Endodermal cell (in vitro differentiated cells): ENCODE measurements around the gene NR2F2. TPM values are rescaled to one million over a fixed set of nuclear protein-coding genes. Genes with fewer than 3 reads are reported as not detected.

Source experiments
- DNase-seq: peaks from one replicate; pipeline ENCODE4 v3.0.0-alpha.2; 2017
- H3K27ac ChIP-seq: 2 replicates; pipeline ENCODE4 v1.5.1; 2013; ENCODE audit warnings: mild to moderate bottlenecking, low read depth, low read length, moderate library complexity
- H3K27me3 ChIP-seq: 2 replicates; pipeline ENCODE4 v1.6.1; 2013; ENCODE audit warnings: mild to moderate bottlenecking, low read length, moderate library complexity; ENCODE audit not compliant: insufficient read depth, control insufficient read depth, poor library complexity, severe bottlenecking
- H3K36me3 ChIP-seq: 2 replicates; pipeline ENCODE4 v1.7.0; 2013; ENCODE audit warnings: mild to moderate bottlenecking, low read length, moderate library complexity; ENCODE audit not compliant: control insufficient read depth, insufficient read depth
- H3K4me1 ChIP-seq: one replicate; pipeline ENCODE4 v1.7.0; 2013; ENCODE audit warnings: low read length; ENCODE audit not compliant: control insufficient read depth, insufficient read depth
- H3K4me3 ChIP-seq: 2 replicates; pipeline ENCODE4 v1.5.1; 2013; ENCODE audit warnings: mild to moderate bottlenecking, low read length, moderate library complexity
- H3K9ac ChIP-seq: 2 replicates; pipeline ENCODE4 v1.6.1; 2013; ENCODE audit warnings: mild to moderate bottlenecking, low read length, moderate library complexity; ENCODE audit not compliant: poor library complexity, severe bottlenecking; ENCODE audit errors: extremely low read depth
- H3K9me3 ChIP-seq: 2 replicates; pipeline ENCODE4 v1.6.1; 2013; ENCODE audit warnings: mild to moderate bottlenecking, low read length, moderate library complexity; ENCODE audit not compliant: control insufficient read depth
- H3K27ac Mint-ChIP-seq: 2 replicates; pipeline ENCODE4 v1.8.0; 2020; ENCODE audit warnings: mixed read lengths
- H3K27me3 Mint-ChIP-seq: 2 replicates; pipeline ENCODE4 v1.8.0; 2021; ENCODE audit warnings: mild to moderate bottlenecking, mixed read lengths; ENCODE audit not compliant: insufficient read depth
- H3K36me3 Mint-ChIP-seq: 2 replicates; pipeline ENCODE4 v1.8.0; 2020; ENCODE audit warnings: low read depth, mixed read lengths
- H3K4me1 Mint-ChIP-seq: 2 replicates; pipeline ENCODE4 v1.8.0; 2020; ENCODE audit warnings: mixed read lengths
- H3K4me3 Mint-ChIP-seq: 2 replicates; pipeline ENCODE4 v1.8.0; 2020; ENCODE audit warnings: mild to moderate bottlenecking, moderate library complexity, mixed read lengths
- H3K9me3 Mint-ChIP-seq: 2 replicates; pipeline ENCODE4 v1.8.0; 2020; ENCODE audit warnings: mild to moderate bottlenecking, mixed read lengths
- CTCF ChIP-seq: fragments of 200-600 bp; sonication (generic); conservative IDR thresholded peaks from 2 replicates; pipeline ENCODE4 v1.5.0; 2021; ENCODE audit warnings: antibody characterized with exemption, mild to moderate bottlenecking
- WGBS, 2 experiments: methylation state at CpG; one replicate each; pipeline versions ENCODE4 v1.1.5 to v1.1.7; 2013; ENCODE audit warnings: missing lambda C conversion rate in 2 of 2, mixed read lengths in 1 of 2; ENCODE audit not compliant: insufficient coverage in 1 of 2, insufficient read length in 1 of 2; 5-methylcytosine and 5-hydroxymethylcytosine counted together
- total RNA-seq, 2 donors: library from RNA; stranded (reverse); fragmentation: NEBNext Ultra II Directional in 1 of 2; extraction: Animal tissue kit (Norgen Biotek cat#: 25700) in 1 of 2; gene quantifications; 2 replicates in 1 of 2; 3 replicates in 1 of 2; pipeline ENCODE4 v1.2.1, GENCODE V29; 2021

NR2F2 gene
- total RNA-seq, 2 donors from 2014 or later: 0.73 to 3.3 TPM

GRCh38 chr15:96316953-96317629, 13.4 kb upstream of the NR2F2 start:
- H3K27ac Mint-ChIP-seq: no peak overlapping the region
- no peaks in the 10 kb centered on the region for H3K36me3 Mint-ChIP-seq
- DNase-seq: no peak
- Histone ChIP-seq H3K9me3 (no peaks in the 10 kb centered on the region), H3K27me3 (peaks cover 47% of the 10 kb centered on the region), H3K4me1 (no peaks in the 10 kb centered on the region), H3K36me3 (no peaks in the 10 kb centered on the region), H3K9ac (no peak overlapping the region), H3K27ac (no peak overlapping the region), H3K4me3 (no peak overlapping the region)
- no peak for TF ChIP-seq CTCF
- H3K4me3 Mint-ChIP-seq: no peak overlapping the region
- H3K9me3 Mint-ChIP-seq: no peaks in the 10 kb centered on the region
- peaks cover 18% of the 10 kb centered on the region for H3K4me1 Mint-ChIP-seq
- peaks cover 84% of the 10 kb centered on the region for H3K27me3 Mint-ChIP-seq
- 22 to 41% methylated on average over 1 to 2 of the region's 2 CpGs for WGBS, 2 experiments

GRCh38 chr15:96320107-96320506, 10.4 kb upstream of the NR2F2 start:
- Histone ChIP-seq H3K36me3 (no peaks in the 10 kb centered on the region), H3K4me1 (no peaks in the 10 kb centered on the region), H3K9me3 (no peaks in the 10 kb centered on the region), H3K4me3 (no peak overlapping the region), H3K9ac (no peak overlapping the region), H3K27ac (no peak overlapping the region), H3K27me3 (peaks cover 77% of the 10 kb centered on the region)
- H3K9me3 Mint-ChIP-seq: no peaks in the 10 kb centered on the region
- no peak for DNase-seq
- peaks cover 22% of the 10 kb centered on the region for H3K4me1 Mint-ChIP-seq
- no peak overlapping the region for H3K27ac Mint-ChIP-seq
- peaks cover 94% of the 10 kb centered on the region for H3K27me3 Mint-ChIP-seq
- 56 to 57% methylated on average over 1 to 2 of the region's 2 CpGs for WGBS, 2 experiments
- no peak for TF ChIP-seq CTCF
- H3K4me3 Mint-ChIP-seq: no peak overlapping the region
- H3K36me3 Mint-ChIP-seq: no peaks in the 10 kb centered on the region

GRCh38 chr15:96320703-96321638, 9.5 kb upstream of the NR2F2 start:
- no peaks in the 10 kb centered on the region for H3K9me3 Mint-ChIP-seq
- Histone ChIP-seq H3K27ac (no peak overlapping the region), H3K4me1 (no peaks in the 10 kb centered on the region), H3K27me3 (peaks cover 83% of the 10 kb centered on the region), H3K9ac (no peak overlapping the region), H3K9me3 (no peaks in the 10 kb centered on the region), H3K4me3 (peak overlapping the region; percentile 77), H3K36me3 (no peaks in the 10 kb centered on the region)
- 3 to 7% methylated on average over 13 to 26 of the region's 28 CpGs for WGBS, 2 experiments
- H3K36me3 Mint-ChIP-seq: no peaks in the 10 kb centered on the region
- peak overlapping the region; percentile 48 for H3K4me3 Mint-ChIP-seq
- H3K4me1 Mint-ChIP-seq: peaks cover 30% of the 10 kb centered on the region
- DNase-seq: peak; percentile 59
- H3K27me3 Mint-ChIP-seq: peaks cover 95% of the 10 kb centered on the region
- no peak overlapping the region for H3K27ac Mint-ChIP-seq
- no peak for TF ChIP-seq CTCF
